Thyroid gland (tissue), 4 donors: ENCODE measurements around the gene CASP14.

ENCODE experiments used
- POLR2A ChIP-seq, 2 donors: fragments of 450-650 bp; IDR thresholded peaks; one replicate each; pipeline ENCODE4 v1.6.1; 2017; ENCODE audit warnings: antibody characterized with exemption in 2 of 2, mild to moderate bottlenecking in 2 of 2, moderate library complexity in 1 of 2
- TF ChIP-seq, protein P1 (sequence below), 6 experiments: fragments of 200-600 bp in 3 of 6; fragments of 450-650 bp in 3 of 6; sonication (generic) in 3 of 6; IDR thresholded peaks; one replicate each; pipeline ENCODE4 v1.5.1; 2016 to 2019; ENCODE audit warnings: antibody characterized with exemption in 6 of 6, mild to moderate bottlenecking in 2 of 6, inconsistent platforms in 1 of 6, moderate library complexity in 1 of 6

DNA sequence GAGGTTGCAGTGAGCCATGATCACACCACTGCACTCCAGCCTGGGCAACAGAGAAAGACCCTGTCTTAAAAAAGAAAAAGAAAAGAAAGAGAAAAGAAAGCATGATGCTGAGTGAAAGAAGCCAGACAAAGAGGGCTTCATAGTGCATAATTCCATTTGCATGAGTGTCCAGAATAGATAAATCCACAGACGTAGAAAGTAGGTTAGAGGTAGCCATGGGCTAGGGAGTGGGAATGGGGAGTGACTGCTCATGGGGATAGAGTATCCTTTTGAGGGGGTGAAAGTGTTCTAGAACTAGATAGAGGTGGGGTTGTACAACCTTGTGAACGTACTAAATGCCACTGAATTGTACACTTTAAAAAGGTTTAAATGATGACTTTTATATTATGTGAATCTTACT is 25.1 kb downstream of the CASP14 start:
- TF ChIP-seq, protein P1, sequence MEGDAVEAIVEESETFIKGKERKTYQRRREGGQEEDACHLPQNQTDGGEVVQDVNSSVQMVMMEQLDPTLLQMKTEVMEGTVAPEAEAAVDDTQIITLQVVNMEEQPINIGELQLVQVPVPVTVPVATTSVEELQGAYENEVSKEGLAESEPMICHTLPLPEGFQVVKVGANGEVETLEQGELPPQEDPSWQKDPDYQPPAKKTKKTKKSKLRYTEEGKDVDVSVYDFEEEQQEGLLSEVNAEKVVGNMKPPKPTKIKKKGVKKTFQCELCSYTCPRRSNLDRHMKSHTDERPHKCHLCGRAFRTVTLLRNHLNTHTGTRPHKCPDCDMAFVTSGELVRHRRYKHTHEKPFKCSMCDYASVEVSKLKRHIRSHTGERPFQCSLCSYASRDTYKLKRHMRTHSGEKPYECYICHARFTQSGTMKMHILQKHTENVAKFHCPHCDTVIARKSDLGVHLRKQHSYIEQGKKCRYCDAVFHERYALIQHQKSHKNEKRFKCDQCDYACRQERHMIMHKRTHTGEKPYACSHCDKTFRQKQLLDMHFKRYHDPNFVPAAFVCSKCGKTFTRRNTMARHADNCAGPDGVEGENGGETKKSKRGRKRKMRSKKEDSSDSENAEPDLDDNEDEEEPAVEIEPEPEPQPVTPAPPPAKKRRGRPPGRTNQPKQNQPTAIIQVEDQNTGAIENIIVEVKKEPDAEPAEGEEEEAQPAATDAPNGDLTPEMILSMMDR (IDR thresholded peaks at IDR 0.05): no peak
- no peak for TF ChIP-seq POLR2A (IDR thresholded peaks at IDR 0.05)
